ENCODE data around the gene GATAD2B. TPM values are rescaled to one million over a fixed set of nuclear protein-coding genes. Genes with fewer than 3 reads are reported as not detected.

The GATAD2B gene
- total and polyA plus RNA-seq, 7 donors: 3.4 to 53.1 (median 34.8) TPM

DNA sequence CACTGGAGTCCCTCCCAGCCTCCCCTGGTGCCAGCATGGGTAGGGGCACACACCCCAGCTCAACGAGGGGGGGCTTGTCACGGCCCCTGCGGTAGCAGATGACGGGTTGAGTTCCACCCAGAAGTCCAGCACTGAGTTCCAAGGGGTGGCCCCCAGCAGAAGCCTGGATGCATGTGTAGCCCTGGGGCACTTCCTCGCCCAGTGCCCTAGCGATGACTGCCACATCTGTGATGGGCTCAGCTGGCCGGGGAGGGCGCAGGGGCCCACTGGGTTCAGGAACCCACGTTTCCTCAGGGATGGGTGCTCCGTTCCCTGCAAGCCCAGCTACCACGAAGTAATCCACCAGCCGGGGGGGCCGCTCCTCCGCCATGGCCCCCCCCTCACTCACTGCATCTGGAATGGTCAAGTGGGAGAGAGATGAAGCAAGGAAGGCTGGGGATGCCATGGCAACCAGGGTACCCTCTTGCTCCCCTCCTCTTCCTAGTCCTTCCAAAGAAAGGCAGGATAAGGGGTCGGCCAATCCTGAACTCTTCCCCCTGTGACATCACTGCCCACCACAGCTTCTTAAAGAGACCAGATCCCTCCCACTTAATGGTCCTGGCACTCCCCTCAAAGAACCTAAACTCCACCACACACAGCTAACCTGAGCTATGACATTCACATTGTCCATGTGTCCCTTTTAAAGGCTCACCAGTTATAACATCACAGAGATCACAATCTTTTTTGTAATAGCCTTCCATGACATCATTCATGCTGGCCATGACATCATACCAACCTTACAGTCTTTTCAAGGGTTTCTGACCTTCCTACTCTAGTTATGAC lies 21.4 kb upstream of the GATAD2B start:
- DNase-seq: no peak
- peaks cover 9 to 59% of the 10 kb centered on the region in 2 donors for H3K36me3 ChIP-seq (ENCODE audit: insufficient read depth in 1 of 2, low read depth in 1 of 2)
- ATAC-seq: no peak

GRCh38 chr1:153942766-153943549 lies 20.2 kb upstream of the GATAD2B start:
- no peak for DNase-seq
- H3K27me3 ChIP-seq (ENCODE audit: insufficient read depth in 3 of 3, low read length in 2 of 3): no peaks in the 10 kb centered on the region
- H3K4me1 ChIP-seq: peaks cover 24% of the 10 kb centered on the region
- intact Hi-C loops (cut with DNase I): loop anchor here (2.0 to 10.0 kb wide), 3 partner anchors 18 to 268 kb away; partner anchors contain the start of genes ILF2 (in 1 of the 2) and NPR1 (in 1 of the 2)
- TF ChIP-seq, protein P1, sequence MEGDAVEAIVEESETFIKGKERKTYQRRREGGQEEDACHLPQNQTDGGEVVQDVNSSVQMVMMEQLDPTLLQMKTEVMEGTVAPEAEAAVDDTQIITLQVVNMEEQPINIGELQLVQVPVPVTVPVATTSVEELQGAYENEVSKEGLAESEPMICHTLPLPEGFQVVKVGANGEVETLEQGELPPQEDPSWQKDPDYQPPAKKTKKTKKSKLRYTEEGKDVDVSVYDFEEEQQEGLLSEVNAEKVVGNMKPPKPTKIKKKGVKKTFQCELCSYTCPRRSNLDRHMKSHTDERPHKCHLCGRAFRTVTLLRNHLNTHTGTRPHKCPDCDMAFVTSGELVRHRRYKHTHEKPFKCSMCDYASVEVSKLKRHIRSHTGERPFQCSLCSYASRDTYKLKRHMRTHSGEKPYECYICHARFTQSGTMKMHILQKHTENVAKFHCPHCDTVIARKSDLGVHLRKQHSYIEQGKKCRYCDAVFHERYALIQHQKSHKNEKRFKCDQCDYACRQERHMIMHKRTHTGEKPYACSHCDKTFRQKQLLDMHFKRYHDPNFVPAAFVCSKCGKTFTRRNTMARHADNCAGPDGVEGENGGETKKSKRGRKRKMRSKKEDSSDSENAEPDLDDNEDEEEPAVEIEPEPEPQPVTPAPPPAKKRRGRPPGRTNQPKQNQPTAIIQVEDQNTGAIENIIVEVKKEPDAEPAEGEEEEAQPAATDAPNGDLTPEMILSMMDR (IDR thresholded peaks at IDR 0.05): no peak
- no peak overlapping the region for H3K4me3 ChIP-seq
- no peaks in the 10 kb centered on the region for H3K9me3 ChIP-seq
- WGBS, 3 donors: 67 to 82% (median 68%) methylated on average over 11 of the region's 11 CpGs
- H3K27ac ChIP-seq: no peak overlapping the region
- H3K36me3 ChIP-seq (ENCODE audit: insufficient read depth in 1 of 2, low read depth in 1 of 2): peaks cover 7 to 59% of the 10 kb centered on the region in 2 donors
- ATAC-seq: no peak

More for the DNA sequence above, 21.4 kb upstream of the GATAD2B start:
- Histone ChIP-seq H3K9me3 (no peaks in the 10 kb centered on the region), H3K4me3 (peak overlapping the region; percentile 99), H3K27ac (peak overlapping the region; percentile 94), H3K27me3 (ENCODE audit: insufficient read depth in 3 of 3, low read length in 2 of 3) (no peaks in the 10 kb centered on the region), H3K4me1 (peaks cover 24% of the 10 kb centered on the region)
- 77 to 82% (median 81%) methylated on average over 14 to 15 of the region's 15 CpGs for WGBS, 3 donors
- TF ChIP-seq, protein P1 (IDR thresholded peaks at IDR 0.05): no peak
- intact Hi-C loops (cut with DNase I): loop anchor here in 1 of 2 donors (10.0 kb wide), 2 partner anchors 149 to 269 kb away; partner anchors contain the start of genes ILF2 and NPR1

- intact Hi-C loops (cut with DNase I): loop anchor here (2.0 to 10.0 kb wide), 3 partner anchors 17 to 267 kb away; partner anchors contain the start of genes ILF2 (in 1 of the 2) and NPR1 (in 1 of the 2)
- ATAC-seq (no peak), DNase-seq (no peak)
- 93 to 94% (median 94%) methylated on average over 34 of the region's 34 CpGs for WGBS, 3 donors
- no peak overlapping the region for H3K27ac ChIP-seq
- peaks cover 21% of the 10 kb centered on the region for H3K4me1 ChIP-seq
- no peak overlapping the region for H3K4me3 ChIP-seq
- TF ChIP-seq, protein P1 (IDR thresholded peaks at IDR 0.05): no peak
- H3K27me3 ChIP-seq (ENCODE audit: insufficient read depth in 3 of 3, low read length in 2 of 3): no peaks in the 10 kb centered on the region
- no peaks in the 10 kb centered on the region for H3K9me3 ChIP-seq
- peaks cover 7 to 59% of the 10 kb centered on the region in 2 donors for H3K36me3 ChIP-seq (ENCODE audit: insufficient read depth in 1 of 2, low read depth in 1 of 2)
These were observed 19.3 kb upstream of the GATAD2B start for GRCh38 chr1:153941826-153942725.

GRCh38 chr1:153940756-153941155 lies 18.0 kb upstream of the GATAD2B start:
- intact Hi-C loops (cut with DNase I): loop anchor here in 1 of 2 donors (10.0 kb wide), 2 partner anchors 146 to 266 kb away; partner anchors contain the start of genes ILF2 and NPR1
- Histone ChIP-seq H3K4me3 (no peak overlapping the region), H3K9me3 (no peaks in the 10 kb centered on the region), H3K4me1 (peaks cover 16% of the 10 kb centered on the region), H3K36me3 (ENCODE audit: insufficient read depth in 1 of 2, low read depth in 1 of 2) (peaks cover 9 to 73% of the 10 kb centered on the region in 2 donors), H3K27me3 (ENCODE audit: insufficient read depth in 3 of 3, low read length in 2 of 3) (no peaks in the 10 kb centered on the region), H3K27ac (no peak overlapping the region)
- 68 to 72% (median 70%) methylated on average over 8 of the region's 8 CpGs for WGBS, 3 donors
- ATAC-seq (no peak), DNase-seq (no peak)
- TF ChIP-seq, protein P1 (IDR thresholded peaks at IDR 0.05): no peak

Measured in psoas muscle (tissue), 8 donors.